EH (cell line): ENCODE data around the gene PLEKHA7.
"Not testable (repeated sequence)": the region's sequence is repeated elsewhere in the genome, so short reads cannot be mapped to it uniquely, and the experiment has no call there.

ENCODE experiments used
- DNase-seq: peaks from one replicate; pipeline ENCODE4 v3.0.0-alpha.2; 2015; ENCODE audit warnings: low read depth

PLEKHA7 gene

DNA sequence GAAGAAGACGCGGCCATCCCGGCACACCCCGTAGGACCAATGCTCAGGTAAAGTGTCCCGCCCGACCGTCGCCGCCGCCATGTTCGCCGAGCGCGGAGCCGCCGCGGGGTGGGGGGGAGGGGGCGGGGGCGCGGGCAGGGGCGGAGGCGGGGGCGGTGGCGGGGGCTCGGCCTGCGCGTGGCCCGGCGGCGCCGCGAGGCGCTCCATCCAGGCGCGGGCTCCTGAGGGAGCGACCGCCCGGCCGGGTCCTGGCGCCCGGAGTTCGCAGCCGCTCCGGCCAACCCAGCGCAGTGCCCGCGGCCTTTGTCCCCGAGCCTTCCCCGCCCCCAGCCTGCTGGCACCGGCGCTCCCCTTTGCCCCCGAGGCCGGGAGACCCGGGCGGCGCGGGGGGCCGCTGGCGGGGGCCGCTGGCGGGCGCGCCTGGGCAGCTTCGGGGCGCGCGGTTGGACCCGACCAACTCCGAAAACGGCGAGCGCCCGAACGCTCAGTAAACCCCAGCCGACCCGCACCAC, at the start of gene PLEKHA7:
Gene PLEKHA7 (minus strand): TSS at position 94 of the 512 bp plus-strand sequence. CDS start 13 bp downstream, at position 81.
- no peak for DNase-seq

DNA sequence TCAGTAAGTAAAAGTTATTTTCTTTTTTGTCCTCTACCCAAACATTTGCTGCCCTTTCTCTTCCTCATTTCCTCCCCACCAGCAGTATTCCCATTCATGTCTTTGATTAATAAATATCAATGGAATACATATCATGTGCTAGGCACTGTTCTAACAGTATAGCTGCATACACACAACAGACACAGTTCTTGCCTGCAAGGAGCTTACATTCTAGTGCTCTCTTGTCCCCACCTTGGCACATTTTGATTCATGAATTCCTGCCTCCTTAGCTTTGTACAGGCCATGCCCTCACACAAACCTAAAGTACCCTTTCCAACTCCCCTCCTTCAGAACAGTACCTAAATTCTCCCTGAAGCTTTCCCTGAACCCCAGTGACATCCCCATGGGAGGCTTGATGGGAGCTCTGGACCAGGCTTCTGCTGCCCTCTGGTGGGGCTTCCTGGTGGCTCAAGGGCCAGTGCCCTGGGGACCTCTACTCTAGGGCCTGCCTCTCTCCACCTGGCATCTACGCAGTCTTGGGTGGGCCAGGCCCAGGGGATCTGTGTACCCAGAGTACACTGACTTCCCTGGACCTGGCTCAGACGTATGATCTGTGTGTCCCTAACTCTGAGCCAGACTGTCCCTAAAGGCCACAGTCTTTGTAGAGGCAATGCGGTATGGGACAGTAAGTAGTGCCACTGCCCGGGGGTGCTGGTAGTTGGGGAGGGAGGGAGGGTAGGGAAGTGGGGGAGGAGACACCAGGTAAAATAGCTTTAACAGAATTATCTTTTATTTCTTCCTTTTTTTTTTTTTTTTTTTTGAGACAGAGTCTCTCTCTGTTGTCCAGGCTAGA, 49.2 kb upstream of the PLEKHA7 start:
- peak; percentile 56 for DNase-seq

GRCh38 chr11:17051146-17051545, 36.9 kb upstream of the PLEKHA7 start:
- DNase-seq, result not testable (repeated sequence)

DNA sequence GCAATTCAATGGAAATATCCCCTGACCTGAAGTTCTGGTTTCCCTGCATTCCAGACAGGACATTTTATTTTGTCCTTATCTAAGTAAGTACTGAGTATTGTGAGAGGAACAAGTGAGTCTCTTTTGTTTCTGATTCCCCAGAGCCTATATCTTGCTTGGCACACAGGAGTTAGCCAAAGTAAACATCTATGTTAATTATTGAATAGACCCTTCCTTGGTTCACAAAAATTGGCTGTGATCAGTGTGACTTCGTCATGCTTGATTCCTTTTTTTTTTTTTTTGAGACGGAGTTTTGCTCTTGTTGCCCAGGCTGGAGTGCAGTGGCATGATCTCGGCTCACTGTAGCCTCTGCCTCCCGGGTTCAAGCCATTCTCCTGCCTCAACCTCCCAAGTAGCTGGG, 34.3 kb upstream of the PLEKHA7 start:
- DNase-seq, result not testable (repeated sequence)

- DNase-seq, result no peak
These were observed 32.5 kb upstream of the PLEKHA7 start for GRCh38 chr11:17046690-17047089.

GRCh38 chr11:17036666-17037658, 22.7 kb upstream of the PLEKHA7 start:
- DNase-seq, result peak; percentile 1

DNA sequence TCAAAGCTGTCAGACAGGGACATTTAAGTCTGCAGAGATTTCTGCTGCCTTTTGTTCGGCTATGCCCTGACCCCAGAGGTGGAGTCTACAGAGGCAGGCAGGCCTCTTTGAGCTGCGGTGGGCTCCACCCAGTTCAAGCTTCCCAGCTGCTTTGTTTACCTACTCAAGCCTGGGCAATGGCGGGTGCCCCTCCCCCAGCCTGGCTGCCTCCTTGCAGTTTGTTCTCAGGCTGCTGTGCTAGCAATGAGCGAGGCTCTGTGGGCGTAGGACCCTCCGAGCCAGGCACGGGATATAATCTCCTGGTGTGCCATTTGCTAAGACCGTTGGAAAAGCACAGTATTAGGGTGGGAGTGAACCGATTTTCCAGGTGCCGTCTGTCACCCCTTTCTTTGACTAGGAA, 19.8 kb upstream of the PLEKHA7 start:
- DNase-seq, result not testable (repeated sequence)

DNA sequence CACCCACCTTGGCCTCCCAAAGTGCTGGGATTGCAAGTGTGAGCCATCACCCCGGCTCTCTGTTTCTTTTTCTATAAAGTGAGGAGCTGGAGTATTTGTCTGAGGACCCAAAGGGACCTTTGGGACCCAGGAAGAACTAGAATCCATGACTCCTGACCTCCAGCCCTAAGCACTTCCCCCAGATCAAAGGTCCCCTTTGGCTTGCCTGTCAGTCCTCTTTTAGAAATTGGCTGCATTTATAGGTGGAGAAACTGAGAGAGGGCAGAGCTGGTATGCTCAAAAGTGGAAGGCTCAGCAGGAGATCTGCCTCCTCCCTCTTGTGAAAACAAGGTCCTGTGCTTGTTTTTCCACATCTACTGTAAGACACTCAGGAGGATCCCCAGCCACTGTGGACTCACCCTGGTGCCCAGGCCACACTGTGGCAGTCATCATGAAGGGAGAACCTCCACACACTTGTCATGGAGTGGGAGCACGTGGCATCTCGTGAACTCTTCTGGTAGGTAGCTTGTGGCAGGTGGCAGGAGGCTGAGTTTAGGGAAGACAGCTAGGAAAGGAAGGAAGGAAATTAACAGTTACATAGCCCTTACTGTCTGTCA, 12.4 kb upstream of the PLEKHA7 start:
- no peak for DNase-seq

DNA sequence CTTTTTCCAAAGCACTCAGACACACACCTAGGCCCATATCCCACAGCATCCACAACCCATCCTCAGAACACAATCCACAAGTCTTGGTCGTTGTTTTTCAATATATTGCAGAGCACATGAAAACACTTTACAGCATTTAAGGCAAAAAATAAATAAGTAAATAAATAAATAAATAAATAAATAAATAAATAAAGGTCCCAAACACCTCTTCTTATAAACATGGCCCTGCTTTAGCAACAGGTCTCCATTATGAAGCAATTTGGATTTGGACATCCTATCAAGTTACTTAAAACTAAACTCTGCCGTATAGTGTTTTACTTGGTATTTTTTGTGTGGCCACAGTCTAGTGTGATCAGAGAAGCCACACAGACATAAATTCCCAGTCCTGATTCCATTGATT, 10.7 kb upstream of the PLEKHA7 start:
- DNase-seq, result no peak

GRCh38 chr11:17021511-17021910, 7.3 kb upstream of the PLEKHA7 start:
- DNase-seq, result peak; percentile 79

DNA sequence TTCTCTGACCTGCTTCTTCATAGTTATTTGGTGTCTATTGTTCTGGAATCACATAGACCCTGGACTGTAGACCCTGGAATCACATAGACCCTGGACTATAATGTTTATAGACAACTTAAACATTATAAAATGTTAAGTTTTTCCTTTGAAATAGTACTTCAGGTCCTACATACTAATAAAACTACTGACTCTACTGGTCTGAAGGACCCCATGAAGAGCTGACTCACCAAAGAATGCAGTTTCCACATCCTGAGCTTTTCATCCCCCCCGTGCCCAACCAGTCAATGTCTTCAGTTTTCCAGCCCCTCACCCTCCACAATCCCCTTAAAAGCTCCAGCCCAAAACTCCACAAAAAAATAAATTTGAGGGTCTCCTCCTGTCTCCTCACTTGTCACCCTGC, 6.6 kb upstream of the PLEKHA7 start:
- peak; percentile 53 for DNase-seq

GRCh38 chr11:17019232-17019631, 5.0 kb upstream of the PLEKHA7 start:
- peak; percentile 47 for DNase-seq

DNA sequence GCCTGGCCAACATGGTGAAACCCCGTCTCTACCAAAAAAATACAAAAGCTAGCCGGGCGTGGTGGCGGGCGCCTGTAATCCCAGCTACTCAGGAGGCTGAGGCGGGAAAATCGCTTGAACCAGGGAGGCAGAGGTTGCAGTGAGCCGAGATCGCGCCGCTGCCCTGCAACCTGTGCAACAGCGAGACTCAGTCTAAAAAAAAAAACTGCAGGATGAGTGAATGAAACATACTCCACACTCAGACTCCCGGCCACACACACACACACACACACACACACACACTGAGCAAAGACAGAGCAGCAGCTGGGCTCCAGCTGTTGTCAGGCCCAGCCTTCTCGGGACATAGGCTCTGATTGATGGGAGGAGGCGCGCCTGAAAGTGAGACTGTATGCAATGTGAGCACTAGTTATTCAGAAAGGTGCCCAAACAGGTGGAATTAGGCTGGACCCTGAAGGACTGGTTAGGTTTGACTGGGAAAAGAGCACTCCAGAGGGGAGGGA, 1.5 kb upstream of the PLEKHA7 start:
- DNase-seq, result no peak

- no peak for DNase-seq
These were observed 816 bp upstream of the PLEKHA7 start for GRCh38 chr11:17014833-17015626.

GRCh38 chr11:17013548-17014320, 480 bp downstream of the PLEKHA7 start:
- no peak for DNase-seq

GRCh38 chr11:17012712-17013547, 1.3 kb downstream of the PLEKHA7 start:
- DNase-seq, result peak; percentile 34

DNA sequence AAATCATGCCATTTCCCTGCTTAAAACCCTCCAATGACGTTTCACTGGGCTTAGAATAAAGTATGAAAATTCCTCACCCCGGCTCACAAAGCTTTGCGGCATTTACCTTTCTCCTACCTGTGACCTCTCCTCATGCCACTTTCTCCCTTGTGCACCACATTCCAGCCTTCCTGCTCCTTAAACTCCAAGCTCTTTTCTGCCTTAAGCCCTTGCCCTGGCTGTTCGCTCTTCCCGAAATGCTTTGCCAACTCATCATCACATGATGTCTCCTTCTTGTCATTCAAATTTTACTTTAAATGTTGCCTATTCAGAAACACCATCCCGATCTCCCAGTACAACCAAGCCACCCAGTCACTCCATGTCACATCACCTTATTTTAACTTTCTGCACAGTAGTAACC, 2.0 kb downstream of the PLEKHA7 start:
- DNase-seq, result no peak

DNA sequence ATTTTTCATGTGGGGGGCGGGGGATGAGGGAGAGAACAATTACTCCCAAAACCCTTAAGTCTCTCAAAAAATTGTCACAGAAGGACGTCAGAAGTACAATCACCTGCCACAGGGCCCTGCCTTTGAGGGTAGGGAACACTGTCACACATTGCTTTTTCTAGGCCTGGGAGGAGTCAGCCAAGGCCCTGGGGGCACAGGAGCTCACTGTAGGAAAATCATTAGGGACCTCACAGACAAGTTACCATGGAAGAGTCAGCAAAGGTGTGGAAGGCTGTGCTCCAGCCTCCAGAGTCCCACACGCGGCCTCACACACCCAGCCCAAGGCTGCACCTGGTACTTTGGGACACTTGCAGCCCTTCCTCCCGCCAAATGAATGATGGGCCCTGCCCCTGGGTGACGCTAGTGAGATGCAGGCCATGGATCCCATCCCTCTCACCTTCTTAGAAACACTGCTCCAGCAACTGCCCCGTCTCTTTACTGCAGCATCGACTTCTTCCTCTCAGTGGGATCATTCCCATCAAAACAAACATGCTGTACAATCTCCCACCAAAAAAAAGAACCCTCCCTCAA, 3.3 kb downstream of the PLEKHA7 start:
- DNase-seq, result no peak

DNA sequence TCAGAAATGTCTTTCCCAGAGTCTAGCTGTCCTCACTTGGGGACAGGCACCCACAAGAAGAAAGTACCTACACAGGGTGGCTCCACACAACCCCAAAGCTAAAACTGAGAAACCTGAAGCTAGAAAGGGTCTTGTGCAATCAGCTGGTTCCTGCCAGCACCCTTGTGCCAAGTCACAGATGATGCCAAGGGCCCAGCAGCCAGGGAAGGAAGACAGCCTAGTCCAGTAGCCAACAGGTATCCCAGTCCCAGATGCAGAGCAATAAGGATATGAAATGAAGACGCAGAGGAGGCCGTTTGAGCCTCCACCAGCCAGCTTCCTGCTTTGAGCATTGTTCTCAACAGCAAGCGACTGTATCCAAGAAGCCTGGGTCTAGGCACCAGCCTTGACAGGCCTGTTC, 6.1 kb downstream of the PLEKHA7 start:
- DNase-seq, result no peak
